Keratinocyte (primary cell): ENCODE data around the gene LHFPL6. TPM values are rescaled to one million over a fixed set of nuclear protein-coding genes. Genes with fewer than 3 reads are reported as not detected.

Experiments
- DNase-seq: peaks from one replicate; pipeline ENCODE4 v3.0.0-alpha.2; 2011; ENCODE audit warnings: low read depth, missing footprints, low spot score
- FAIRE-seq: peaks from 2 replicates; lab custom pipeline; 2011; peaks lifted over from hg19 to GRCh38; lab: Jason Lieb, UNC
- H2AFZ ChIP-seq: 2 replicates; pipeline ENCODE4 v1.6.0; 2012; ENCODE audit warnings: low read length, control low read depth, inconsistent platforms; ENCODE audit not compliant: control insufficient read depth
- H3K27ac ChIP-seq: 2 replicates; pipeline ENCODE4 v1.5.1; 2011; ENCODE audit warnings: low read length; ENCODE audit not compliant: control insufficient read depth, insufficient read depth
- H3K27me3 ChIP-seq: 3 replicates; pipeline ENCODE4 v1.6.0; 2011; ENCODE audit warnings: low read length; ENCODE audit not compliant: control insufficient read depth, insufficient read depth; ENCODE audit errors: extremely low read depth
- H3K36me3 ChIP-seq, 2 experiments: 2 replicates in 1 of 2; 3 replicates in 1 of 2; pipeline ENCODE4 v1.5.1; 2011; ENCODE audit warnings: low read length in 2 of 2, mild to moderate bottlenecking in 1 of 2; ENCODE audit not compliant: control insufficient read depth in 2 of 2, insufficient read depth in 2 of 2; ENCODE audit errors: extremely low read depth in 1 of 2
- H3K4me1 ChIP-seq: 3 replicates; pipeline ENCODE4 v1.5.1; 2011; ENCODE audit warnings: low read length; ENCODE audit not compliant: control insufficient read depth, insufficient read depth; ENCODE audit errors: extremely low read depth
- H3K4me2 ChIP-seq: 3 replicates; pipeline ENCODE4 v1.6.0; 2011; ENCODE audit warnings: low read depth, low read length; ENCODE audit not compliant: control insufficient read depth, insufficient read depth; ENCODE audit errors: extremely low read depth
- H3K4me3 ChIP-seq, 3 experiments: fragments of 200-600 bp in 1 of 3; sonication (generic) in 1 of 3; 2 replicates in 2 of 3; 3 replicates in 1 of 3; pipeline ENCODE4 v1.5.1; 2011 to 2016; ENCODE audit warnings: low read length in 3 of 3, mild to moderate bottlenecking in 3 of 3, control low read depth in 2 of 3, inconsistent platforms in 1 of 3, low read depth in 1 of 3, mixed read lengths in 1 of 3, mixed run types in 1 of 3, moderate library complexity in 1 of 3; ENCODE audit not compliant: control insufficient read depth in 2 of 3, insufficient read depth in 2 of 3; ENCODE audit errors: extremely low read depth in 1 of 3
- H3K79me2 ChIP-seq: 2 replicates; pipeline ENCODE4 v1.6.0; 2012; ENCODE audit warnings: low read length; ENCODE audit not compliant: control insufficient read depth, insufficient read depth
- H3K9ac ChIP-seq: 3 replicates; pipeline ENCODE4 v1.6.0; 2011; ENCODE audit warnings: low read length; ENCODE audit not compliant: control insufficient read depth, insufficient read depth; ENCODE audit errors: extremely low read depth
- H3K9me1 ChIP-seq: 3 replicates; pipeline ENCODE4 v1.6.0; 2011; ENCODE audit warnings: low read length; ENCODE audit not compliant: control insufficient read depth, insufficient read depth; ENCODE audit errors: extremely low read depth
- H3K9me3 ChIP-seq: 2 replicates; pipeline ENCODE4 v1.5.1; 2012; ENCODE audit warnings: low read depth, low read length; ENCODE audit not compliant: control insufficient read depth
- H4K20me1 ChIP-seq: 3 replicates; pipeline ENCODE4 v1.6.0; 2011; ENCODE audit warnings: low read length; ENCODE audit not compliant: control insufficient read depth, insufficient read depth; ENCODE audit errors: extremely low read depth
- CTCF ChIP-seq, 3 experiments: IDR thresholded peaks in 1 of 3; conservative IDR thresholded peaks in 1 of 3; optimal IDR thresholded peaks in 1 of 3; 2 replicates in 2 of 3; 3 replicates in 1 of 3; pipeline versions ENCODE3 to v1.5.1; 2011; ENCODE audit warnings: low read length in 3 of 3, mild to moderate bottlenecking in 3 of 3, moderate library complexity in 2 of 3, control low read depth in 1 of 3, inconsistent platforms in 1 of 3; ENCODE audit not compliant: insufficient read depth in 2 of 3; ENCODE audit errors: extremely low read depth in 1 of 3
- EZH2 ChIP-seq: IDR thresholded peaks from one replicate; pipeline ENCODE4 v1.6.1; 2012; ENCODE audit warnings: inconsistent platforms, mild to moderate bottlenecking, low read length, moderate library complexity
- dilution Hi-C: fragments of 300-500 bp; cut with MboI; formaldehyde crosslinking; loops from one replicate; pipeline ENCODE4 v1.7.0; 2020; ENCODE audit warnings: low sequenced_read_pairs; ENCODE audit not compliant: extremely low pct_ligation_motif_present
- polyA plus RNA-seq, 5 experiments: library from polyadenylated mRNA; depleted of rRNA in 3 of 5; stranded (reverse) in 3 of 5; stranded (forward) in 1 of 5; unstranded in 1 of 5; fragments of >200 nt; gene quantifications; 1 replicate in 1 of 5; 2 replicates in 3 of 5; 3 replicates in 1 of 5; pipeline versions ENCODE4 v1.2.1 to v1.2.3, GENCODE V29; 2011 to 2012; ENCODE audit warnings: missing spikeins in 2 of 5, low read depth in 1 of 5, low replicate concordance in 1 of 5

The LHFPL6 gene
- polyA plus RNA-seq, 1 donor (not counting 4 experiments of a cell fraction or from before 2014, with no cell fraction given) = 15.8 TPM

DNA sequence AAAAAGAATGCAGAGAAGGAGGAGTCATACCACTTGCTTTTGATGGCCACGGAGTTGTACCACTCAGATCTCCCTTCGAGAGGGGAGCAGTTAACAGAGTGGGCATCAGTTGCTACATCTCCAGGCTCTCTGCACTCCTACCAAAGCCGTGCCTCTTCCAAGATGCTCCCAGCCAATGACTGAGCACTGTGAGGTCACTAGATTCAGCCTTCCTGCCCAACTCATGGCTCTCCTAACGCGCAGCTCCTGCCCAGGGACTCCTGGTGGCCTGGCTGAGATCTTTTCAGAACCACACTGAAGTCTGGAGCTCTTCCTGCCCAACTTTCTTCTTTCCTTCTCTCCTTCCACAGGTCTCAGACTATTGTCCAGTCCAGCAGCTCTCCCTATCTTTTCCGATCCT is 66.7 kb downstream of the LHFPL6 start:
- dilution Hi-C loops = no loop called here
- no peak for DNase-seq
- Histone ChIP-seq H3K9me3 (no peaks in the 10 kb centered on the region), H4K20me1 (no peaks in the 10 kb centered on the region), H3K27me3 (no peaks in the 10 kb centered on the region), H3K4me3 (no peak overlapping the region), H2AFZ (no peak overlapping the region), H3K9ac (no peak overlapping the region), H3K4me1 (peaks cover 20% of the 10 kb centered on the region), H3K4me2 (no peak overlapping the region), H3K36me3 (no peaks in the 10 kb centered on the region), H3K27ac (no peak overlapping the region), H3K9me1 (no peaks in the 10 kb centered on the region), H3K79me2 (no peaks in the 10 kb centered on the region)
- FAIRE-seq = no peak
- no peak for TF ChIP-seq EZH2
- no peak for TF ChIP-seq CTCF (optimal IDR thresholded peaks at IDR 0.05 in 1 of 3, IDR thresholded peaks at IDR 0.05 in 1 of 3, conservative IDR thresholded peaks at IDR 0.05 in 1 of 3; ENCODE audit: extremely low read depth in 1 of 3, insufficient read depth in 2 of 3, low read length in 3 of 3)

- peaks cover 27% of the 10 kb centered on the region for H3K4me1 ChIP-seq
- dilution Hi-C loops = no loop called here
- no peak overlapping the region for H3K4me3 ChIP-seq
- no peak overlapping the region for H3K27ac ChIP-seq
- H3K4me2 ChIP-seq = no peak overlapping the region
- H3K27me3 ChIP-seq = no peaks in the 10 kb centered on the region
- no peaks in the 10 kb centered on the region for H3K9me3 ChIP-seq
- FAIRE-seq (no peak), DNase-seq (no peak)
- no peak overlapping the region for H2AFZ ChIP-seq
- H3K9me1 ChIP-seq = no peaks in the 10 kb centered on the region
- no peak overlapping the region for H3K9ac ChIP-seq
- no peaks in the 10 kb centered on the region for H3K36me3 ChIP-seq
- TF ChIP-seq CTCF (optimal IDR thresholded peaks at IDR 0.05 in 1 of 3, IDR thresholded peaks at IDR 0.05 in 1 of 3, conservative IDR thresholded peaks at IDR 0.05 in 1 of 3; ENCODE audit: extremely low read depth in 1 of 3, insufficient read depth in 2 of 3, low read length in 3 of 3) (no peak), EZH2 (no peak)
- H3K79me2 ChIP-seq = no peaks in the 10 kb centered on the region
- no peaks in the 10 kb centered on the region for H4K20me1 ChIP-seq
These were observed 69.3 kb downstream of the LHFPL6 start for GRCh38 chr13:39533651-39534150.
